Neural crest cell (in vitro differentiated cells): Measurements from ENCODE around the gene PGM5. TPM values are rescaled to one million over a fixed set of nuclear protein-coding genes. Genes with fewer than 3 reads are reported as not detected.

ENCODE experiments used
- DNase-seq: peaks from one replicate; pipeline ENCODE4 v3.0.0; 2021; ENCODE audit warnings: low read depth, mixed read lengths, low spot score
- H3K27ac Mint-ChIP-seq: one replicate; pipeline ENCODE4 v1.8.0; 2021; ENCODE audit warnings: mild to moderate bottlenecking, mixed read lengths; ENCODE audit not compliant: unreplicated experiment
- H3K27me3 Mint-ChIP-seq: 2 replicates; pipeline ENCODE4 v1.8.0; 2021; ENCODE audit warnings: low read depth, mild to moderate bottlenecking, mixed read lengths
- H3K36me3 Mint-ChIP-seq: 2 replicates; pipeline ENCODE4 v1.8.0; 2021; ENCODE audit warnings: low read depth, mild to moderate bottlenecking, mixed read lengths
- H3K4me1 Mint-ChIP-seq: 2 replicates; pipeline ENCODE4 v1.8.0; 2021; ENCODE audit warnings: mixed read lengths
- H3K4me3 Mint-ChIP-seq: one replicate; pipeline ENCODE4 v1.8.0; 2021; ENCODE audit warnings: mild to moderate bottlenecking, mixed read lengths
- H3K9me3 Mint-ChIP-seq: 2 replicates; pipeline ENCODE4 v1.8.0; 2021; ENCODE audit warnings: mixed read lengths
- total RNA-seq: library from RNA; stranded (reverse); gene quantifications from 2 replicates; pipeline ENCODE4 v1.2.1, GENCODE V29; 2021
- TF ChIP-seq, protein P1 (sequence below): fragments of 200-600 bp; sonication (generic); conservative IDR thresholded peaks from 2 replicates; pipeline ENCODE4 v1.5.0; 2021; ENCODE audit warnings: antibody characterized with exemption, mild to moderate bottlenecking

PGM5 gene
- total RNA-seq, 1 donor from 2014 or later, result 0.16 TPM

DNA sequence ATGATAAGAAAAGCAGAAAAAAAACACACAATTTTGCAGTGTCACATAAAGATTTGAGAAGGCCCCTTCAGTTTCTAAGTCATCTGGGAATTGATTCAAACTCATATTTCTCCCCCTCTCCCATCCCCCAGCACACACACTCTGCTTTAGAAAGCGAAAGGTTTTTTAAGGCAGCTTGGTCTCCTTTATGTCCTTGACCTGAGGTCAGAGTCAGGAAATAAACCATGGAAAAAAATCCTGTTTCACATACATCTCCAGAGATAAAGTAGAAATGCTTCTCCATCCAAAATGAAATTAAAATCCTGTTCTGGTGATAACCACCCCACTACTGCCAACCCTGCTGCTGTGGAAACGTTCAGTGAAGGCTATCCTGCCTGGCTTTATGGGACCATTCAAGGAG, 131.7 kb downstream of the PGM5 start:
- Mint-ChIP-seq H3K27ac (no peak overlapping the region), H3K9me3 (peaks cover 6% of the 10 kb centered on the region), H3K27me3 (peaks cover 80% of the 10 kb centered on the region), H3K4me3 (no peak overlapping the region), H3K4me1 (no peaks in the 10 kb centered on the region), H3K36me3 (no peaks in the 10 kb centered on the region)
- DNase-seq, result no peak
- TF ChIP-seq, protein P1, sequence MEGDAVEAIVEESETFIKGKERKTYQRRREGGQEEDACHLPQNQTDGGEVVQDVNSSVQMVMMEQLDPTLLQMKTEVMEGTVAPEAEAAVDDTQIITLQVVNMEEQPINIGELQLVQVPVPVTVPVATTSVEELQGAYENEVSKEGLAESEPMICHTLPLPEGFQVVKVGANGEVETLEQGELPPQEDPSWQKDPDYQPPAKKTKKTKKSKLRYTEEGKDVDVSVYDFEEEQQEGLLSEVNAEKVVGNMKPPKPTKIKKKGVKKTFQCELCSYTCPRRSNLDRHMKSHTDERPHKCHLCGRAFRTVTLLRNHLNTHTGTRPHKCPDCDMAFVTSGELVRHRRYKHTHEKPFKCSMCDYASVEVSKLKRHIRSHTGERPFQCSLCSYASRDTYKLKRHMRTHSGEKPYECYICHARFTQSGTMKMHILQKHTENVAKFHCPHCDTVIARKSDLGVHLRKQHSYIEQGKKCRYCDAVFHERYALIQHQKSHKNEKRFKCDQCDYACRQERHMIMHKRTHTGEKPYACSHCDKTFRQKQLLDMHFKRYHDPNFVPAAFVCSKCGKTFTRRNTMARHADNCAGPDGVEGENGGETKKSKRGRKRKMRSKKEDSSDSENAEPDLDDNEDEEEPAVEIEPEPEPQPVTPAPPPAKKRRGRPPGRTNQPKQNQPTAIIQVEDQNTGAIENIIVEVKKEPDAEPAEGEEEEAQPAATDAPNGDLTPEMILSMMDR, result no peak

DNA sequence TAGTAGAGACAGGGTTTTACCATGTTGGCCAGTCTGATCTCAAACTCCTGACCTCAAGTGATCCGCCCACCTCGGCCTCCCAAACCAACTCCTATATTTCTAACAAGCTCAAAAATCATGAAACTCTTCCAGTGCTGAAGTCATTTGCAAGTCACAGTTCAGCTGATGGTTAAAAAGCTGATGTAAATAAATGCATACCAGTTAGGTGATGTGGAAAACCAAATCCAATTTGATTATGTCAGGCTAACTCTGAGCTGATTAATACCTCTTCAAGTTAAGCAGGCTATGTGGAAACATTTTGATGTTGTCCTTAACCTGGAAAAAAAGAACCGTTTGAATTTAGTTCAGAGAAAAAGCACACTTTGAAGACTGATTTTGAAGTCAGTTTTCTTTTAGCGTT, 133.2 kb downstream of the PGM5 start:
- Mint-ChIP-seq H3K4me3 (no peak overlapping the region), H3K27me3 (peaks cover 82% of the 10 kb centered on the region), H3K4me1 (no peaks in the 10 kb centered on the region), H3K27ac (no peak overlapping the region), H3K9me3 (peaks cover 6% of the 10 kb centered on the region), H3K36me3 (no peaks in the 10 kb centered on the region)
- TF ChIP-seq, protein P1, result no peak
- DNase-seq, result no peak

DNA sequence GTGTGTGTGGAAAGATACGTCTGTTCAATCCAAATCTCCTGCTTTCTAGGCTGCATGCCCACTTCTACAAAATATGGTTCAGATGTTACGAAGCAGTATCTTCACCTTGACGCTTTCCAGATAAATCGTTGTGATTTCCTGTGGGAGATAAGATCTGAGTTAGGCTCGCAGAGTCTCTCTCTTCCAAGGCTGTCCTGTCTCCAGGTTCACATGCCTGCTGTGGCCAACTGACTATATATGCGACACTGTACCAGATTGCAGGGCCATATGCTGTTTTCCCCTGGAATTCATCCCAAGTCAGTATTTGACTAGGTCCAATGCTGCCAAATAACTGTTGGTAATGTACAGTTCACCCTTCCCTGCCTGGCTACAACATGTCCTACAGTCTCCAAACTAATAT, 136.4 kb downstream of the PGM5 start:
- no peaks in the 10 kb centered on the region for H3K36me3 Mint-ChIP-seq
- H3K27me3 Mint-ChIP-seq, result peaks cover 97% of the 10 kb centered on the region
- H3K27ac Mint-ChIP-seq, result no peak overlapping the region
- TF ChIP-seq, protein P1, result no peak
- H3K4me1 Mint-ChIP-seq, result no peaks in the 10 kb centered on the region
- no peaks in the 10 kb centered on the region for H3K9me3 Mint-ChIP-seq
- no peak overlapping the region for H3K4me3 Mint-ChIP-seq
- no peak for DNase-seq

DNA sequence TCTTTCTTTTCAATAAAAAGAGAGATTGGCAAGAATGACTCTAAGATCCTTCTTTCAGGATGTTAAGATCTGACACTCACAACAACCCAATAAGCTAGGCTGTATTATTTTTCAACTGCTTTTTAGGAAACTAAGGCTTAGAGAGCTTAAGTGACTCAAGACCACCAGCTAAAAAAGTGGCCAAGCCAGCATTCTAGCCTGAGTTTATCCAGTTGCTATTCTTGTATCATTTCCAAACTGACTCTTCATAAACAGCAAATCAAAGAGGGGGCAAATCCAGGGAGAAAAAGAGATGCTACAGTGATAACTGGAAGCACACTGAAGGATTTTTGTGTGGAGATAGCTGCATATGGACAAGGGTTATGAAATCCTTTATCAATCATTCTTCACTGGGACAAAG, 137.1 kb downstream of the PGM5 start:
- TF ChIP-seq, protein P1, result no peak
- H3K36me3 Mint-ChIP-seq, result no peaks in the 10 kb centered on the region
- no peaks in the 10 kb centered on the region for H3K9me3 Mint-ChIP-seq
- no peak for DNase-seq
- no peak overlapping the region for H3K27ac Mint-ChIP-seq
- H3K27me3 Mint-ChIP-seq, result peaks cover 97% of the 10 kb centered on the region
- H3K4me3 Mint-ChIP-seq, result no peak overlapping the region
- H3K4me1 Mint-ChIP-seq, result no peaks in the 10 kb centered on the region

DNA sequence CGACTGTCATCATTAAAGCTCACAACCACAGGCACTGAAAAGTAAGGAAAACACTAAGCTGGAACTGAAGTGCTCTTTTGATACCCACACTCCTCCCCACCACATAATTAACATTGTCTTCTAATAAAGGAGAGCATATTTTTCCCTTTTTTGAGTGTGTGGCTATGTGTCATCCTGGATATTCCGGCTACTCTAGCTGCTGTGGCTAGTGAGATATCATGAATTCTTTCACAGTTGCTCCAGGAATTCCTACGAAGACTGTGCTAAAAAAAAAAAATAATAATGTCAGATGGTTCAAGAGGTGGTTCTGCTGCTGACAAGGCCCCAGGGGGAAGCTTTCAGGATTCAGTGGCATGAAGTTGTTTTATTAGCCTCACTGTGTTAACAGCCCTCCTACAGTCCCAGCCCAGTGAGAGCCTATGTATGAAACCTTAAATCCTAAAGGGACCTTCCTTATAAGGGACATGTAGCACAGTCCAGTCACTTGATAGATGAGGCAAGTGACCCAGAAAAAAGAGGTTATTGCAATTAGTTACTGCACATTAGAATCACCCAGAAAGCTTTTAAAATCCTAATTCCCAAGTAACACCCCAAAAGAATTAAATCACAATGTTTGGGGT, 137.7 kb downstream of the PGM5 start:
- TF ChIP-seq, protein P1, result no peak
- Mint-ChIP-seq H3K4me1 (no peaks in the 10 kb centered on the region), H3K27ac (no peak overlapping the region), H3K36me3 (no peaks in the 10 kb centered on the region), H3K27me3 (peaks cover 97% of the 10 kb centered on the region), H3K4me3 (no peak overlapping the region), H3K9me3 (no peaks in the 10 kb centered on the region)
- no peak for DNase-seq

DNA sequence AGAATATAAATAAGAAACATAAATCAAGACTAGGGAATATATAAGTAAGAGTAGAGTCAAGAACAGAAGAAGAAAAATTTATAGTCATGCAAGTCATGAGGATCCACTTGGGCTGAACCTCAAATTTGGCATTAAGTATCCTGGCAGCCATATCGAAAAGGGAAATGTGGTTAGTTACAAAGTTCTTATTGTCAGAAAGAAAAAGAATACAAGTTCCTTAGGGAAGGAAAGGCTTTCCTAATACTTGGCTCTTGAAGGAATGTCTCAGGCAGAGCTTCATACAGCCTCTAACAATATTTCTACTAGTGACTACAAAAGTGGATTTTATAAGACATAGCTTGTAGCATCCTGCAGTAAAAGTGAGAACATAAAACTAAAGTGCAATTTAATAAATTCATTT, 138.8 kb downstream of the PGM5 start:
- H3K27me3 Mint-ChIP-seq, result peaks cover 97% of the 10 kb centered on the region
- no peak overlapping the region for H3K27ac Mint-ChIP-seq
- DNase-seq, result no peak
- H3K4me3 Mint-ChIP-seq, result no peak overlapping the region
- H3K36me3 Mint-ChIP-seq, result no peaks in the 10 kb centered on the region
- no peaks in the 10 kb centered on the region for H3K9me3 Mint-ChIP-seq
- TF ChIP-seq, protein P1, result no peak
- no peaks in the 10 kb centered on the region for H3K4me1 Mint-ChIP-seq
